K562 (cell line): ENCODE data around the gene DBI. TPM values are rescaled to one million over a fixed set of nuclear protein-coding genes. Genes with fewer than 3 reads are reported as not detected.

Experiments used
- ATAC-seq: fragments of 200-7000 bp; cut with Tn5 transposase; 3 replicates; pipeline ENCODE4 v1.9.1; 2020; ENCODE audit warnings: moderate library complexity
- BruUV-seq: library from RNA; stranded (reverse); fragments of 400-500 nt; replicated peaks from 2 replicates; lab custom pipeline; 2021; lab: Mats Ljungman, UMichigan
- CTCF ChIA-PET: fragments of 300-600 bp; formaldehyde crosslinking; extraction: SDS; loops from one replicate; lab custom pipeline; 2021; ENCODE audit warnings: low intra/inter-chr PET ratio; lab: Yijun Ruan, JAX
- POLR2A ChIA-PET: fragments of 300-600, 350-650 bp; sonication (Branson Sonifier 250); formaldehyde crosslinking; extraction: SDS; loops from one replicate; lab custom pipeline; 2021; ENCODE audit warnings: antibody characterized with exemption, inconsistent platforms; lab: Yijun Ruan, JAX
- DNase-seq, 4 experiments: peaks; one replicate each; pipeline versions ENCODE4 v3.0.0 to v3.0.0-alpha.2; 2011 to 2018; ENCODE audit warnings: low spot score in 3 of 4, mixed read lengths in 3 of 4; ENCODE audit errors: extremely low read depth in 1 of 4
- FAIRE-seq: peaks from 2 replicates; lab custom pipeline; 2011; peaks lifted over from hg19 to GRCh38; lab: Jason Lieb, UNC
- H2AFZ ChIP-seq: 2 replicates; pipeline ENCODE4 v1.6.0; 2011; ENCODE audit warnings: low read depth, low read length, control low read depth, inconsistent platforms
- H3K27ac ChIP-seq: fragments of 200-600 bp; 3 replicates; pipeline ENCODE4 v1.8.0; 2011; ENCODE audit warnings: low read depth, mild to moderate bottlenecking, control low read depth, inconsistent platforms, low read length, moderate library complexity, mixed read lengths; ENCODE audit errors: extremely low read depth
- H3K27me3 ChIP-seq, 2 experiments: fragments of 300-600 bp in 1 of 2; 2 replicates in 1 of 2; 3 replicates in 1 of 2; pipeline versions ENCODE4 v1.6.0 to v1.8.0; 2011; ENCODE audit warnings: inconsistent platforms in 2 of 2, low read length in 2 of 2, mild to moderate bottlenecking in 1 of 2, mixed read lengths in 1 of 2, moderate library complexity in 1 of 2; ENCODE audit not compliant: control insufficient read depth in 2 of 2, insufficient read depth in 2 of 2
- H3K36me3 ChIP-seq: fragments of 300-600 bp; 3 replicates; pipeline ENCODE4 v1.8.0; 2011; ENCODE audit warnings: mild to moderate bottlenecking, low read length, inconsistent platforms; ENCODE audit not compliant: control insufficient read depth, insufficient read depth
- H3K4me1 ChIP-seq, 2 experiments: fragments of 200-600 bp in 1 of 2; replicated peaks in 1 of 2; 2 replicates in 1 of 2; 3 replicates in 1 of 2; pipeline versions ENCODE4 v1.5.1 to v1.8.0; 2011; ENCODE audit warnings: inconsistent platforms in 2 of 2, low read length in 2 of 2, mild to moderate bottlenecking in 1 of 2, mixed read lengths in 1 of 2, moderate library complexity in 1 of 2; ENCODE audit not compliant: control insufficient read depth in 2 of 2, insufficient read depth in 2 of 2
- H3K4me2 ChIP-seq: 2 replicates; pipeline ENCODE4 v1.6.1; 2011; ENCODE audit warnings: low read length, control low read depth, inconsistent platforms, mixed read lengths; ENCODE audit not compliant: insufficient read depth
- H3K4me3 ChIP-seq: fragments of 200-600 bp; sonication (generic), shearing (Covaris generic); 2 replicates; pipeline ENCODE4 v1.5.1; 2016; ENCODE audit warnings: control low read depth, inconsistent platforms
- H3K79me2 ChIP-seq: fragments of 200-600 bp; 3 replicates; pipeline ENCODE4 v1.8.0; 2011; ENCODE audit warnings: low read length, inconsistent platforms; ENCODE audit not compliant: control insufficient read depth, insufficient read depth
- H3K9ac ChIP-seq, 2 experiments: 2 replicates each; pipeline versions ENCODE4 v1.6.0 to v1.6.1; 2011; ENCODE audit warnings: low read depth in 2 of 2, low read length in 2 of 2, control low read depth in 1 of 2, inconsistent platforms in 1 of 2, mild to moderate bottlenecking in 1 of 2, mixed read lengths in 1 of 2; ENCODE audit not compliant: insufficient read depth in 1 of 2
- H3K9me1 ChIP-seq: one replicate; pipeline ENCODE4 v1.6.0; 2011; ENCODE audit warnings: inconsistent platforms, mild to moderate bottlenecking, low read length, moderate library complexity; ENCODE audit not compliant: control insufficient read depth, insufficient read depth
- H3K9me3 ChIP-seq: replicated peaks from 2 replicates; pipeline ENCODE4 v1.5.1; 2011; ENCODE audit warnings: low read depth, low read length, inconsistent platforms; ENCODE audit not compliant: control insufficient read depth, insufficient read depth
- H4K20me1 ChIP-seq: replicated peaks from 2 replicates; pipeline ENCODE4 v1.6.1; 2011; ENCODE audit warnings: low read length, inconsistent platforms, mixed read lengths; ENCODE audit not compliant: control insufficient read depth, insufficient read depth
- BACH1 ChIP-seq: fragments of 200-800 bp; sonication (Bioruptor generic); IDR thresholded peaks from 2 replicates; pipeline ENCODE4 v1.6.1; 2016; ENCODE audit warnings: missing genetic modification characterization, missing compliant biosample characterization
- ELF1 ChIP-seq: fragments of 200-800 bp; sonication (Bioruptor generic); IDR thresholded peaks from 2 replicates; pipeline ENCODE4 v1.6.1; 2016; ENCODE audit warnings: missing genetic modification characterization, missing compliant biosample characterization
- FOSL1 ChIP-seq: fragments of 200-800 bp; sonication (Bioruptor generic); conservative IDR thresholded peaks from 2 replicates; pipeline ENCODE4 v1.6.1; 2016; ENCODE audit warnings: missing genetic modification characterization, missing compliant biosample characterization
- FOXJ3 ChIP-seq: sonication (generic); formaldehyde crosslinking; IDR thresholded peaks from 2 replicates; pipeline ENCODE4 v1.4.0; 2020; ENCODE audit warnings: mild to moderate bottlenecking, missing genetic modification reagents
- GTF2B ChIP-seq: IDR thresholded peaks from 2 replicates; pipeline ENCODE4 v1.6.1; 2011; ENCODE audit not compliant: insufficient read length; ENCODE audit errors: extremely low read depth
- HEY1 ChIP-seq: fragments of 250-450 bp; sonication (Bioruptor Pico); IDR thresholded peaks from 2 replicates; pipeline ENCODE4 v1.5.0; 2020; ENCODE audit warnings: mild to moderate bottlenecking, moderate library complexity, borderline replicate concordance
- MTA3 ChIP-seq: fragments of 450-650 bp; formaldehyde crosslinking; IDR thresholded peaks from 2 replicates; pipeline ENCODE4 v1.6.1; 2017; ENCODE audit warnings: mild to moderate bottlenecking, borderline replicate concordance
- MYBL2 ChIP-seq, 2 experiments: fragments of 450-650 bp in 1 of 2; sonication (generic) in 1 of 2; formaldehyde crosslinking in 1 of 2; IDR thresholded peaks; 2 replicates each; pipeline versions ENCODE4 v1.6.1 to v1.8.1; 2017 to 2022; ENCODE audit warnings: borderline replicate concordance in 1 of 2, inconsistent platforms in 1 of 2, low read depth in 1 of 2, mild to moderate bottlenecking in 1 of 2, missing genetic modification reagents in 1 of 2, moderate library complexity in 1 of 2
- NCOA4 ChIP-seq: fragments of 450-650 bp; IDR thresholded peaks from 2 replicates; pipeline ENCODE4 v1.6.1; 2018; ENCODE audit warnings: mild to moderate bottlenecking; ENCODE audit not compliant: partially characterized antibody
- NR2C1 ChIP-seq, 2 experiments: fragments of 450-650 bp; IDR thresholded peaks; 2 replicates each; pipeline ENCODE4 v1.6.1; 2017; ENCODE audit warnings: mild to moderate bottlenecking in 2 of 2, antibody characterized with exemption in 1 of 2, inconsistent platforms in 1 of 2, missing compliant biosample characterization in 1 of 2, missing genetic modification characterization in 1 of 2
- NR2F6 ChIP-seq: fragments of 450-650 bp; formaldehyde crosslinking; IDR thresholded peaks from 2 replicates; pipeline ENCODE4 v1.4.0; 2020; ENCODE audit warnings: mild to moderate bottlenecking
- POLR2AphosphoS2 ChIP-seq: IDR thresholded peaks from 2 replicates; pipeline ENCODE4 v1.6.1; 2012; ENCODE audit warnings: low read length, improper control_type of control experiment
- POLR2B ChIP-seq: fragments of 450-650 bp; IDR thresholded peaks from 2 replicates; pipeline ENCODE4 v1.6.1; 2018; ENCODE audit warnings: low read depth; ENCODE audit not compliant: partially characterized antibody
- TARDBP ChIP-seq: fragments of 450-650 bp; IDR thresholded peaks from 2 replicates; pipeline ENCODE4 v1.6.1; 2016
- ZBTB7A ChIP-seq: IDR thresholded peaks from 2 replicates; pipeline ENCODE4 v1.6.1; 2011; ENCODE audit warnings: low read depth, mild to moderate bottlenecking, low read length, moderate library complexity, borderline replicate concordance; ENCODE audit not compliant: control insufficient read depth
- ZC3H8 ChIP-seq: fragments of 450-650 bp; IDR thresholded peaks from 2 replicates; pipeline ENCODE4 v1.6.1; 2017
- ZNF507 ChIP-seq: conservative IDR thresholded peaks from 2 replicates; pipeline ENCODE4 v1.6.1; 2017; ENCODE audit warnings: missing genetic modification characterization, missing compliant biosample characterization
- ZNF76 ChIP-seq: fragments of 250-450 bp; sonication (Bioruptor Pico); IDR thresholded peaks from 2 replicates; pipeline ENCODE4 v1.4.0; 2020; ENCODE audit warnings: mild to moderate bottlenecking, moderate library complexity, borderline replicate concordance
- ZNF764 ChIP-seq: fragments of 250-450 bp; sonication (Bioruptor Pico); IDR thresholded peaks from 2 replicates; pipeline ENCODE4 v1.4.0; 2020; ENCODE audit warnings: low read depth, mild to moderate bottlenecking, moderate library complexity
- ZNF778 ChIP-seq: fragments of 450-650 bp; formaldehyde crosslinking; IDR thresholded peaks from 2 replicates; pipeline ENCODE4 v1.4.0; 2020; ENCODE audit warnings: mild to moderate bottlenecking, moderate library complexity
- WGBS: fragments of 100-300 bp; shearing (Covaris generic); methylation state at CpG from one replicate; pipeline ENCODE4 v1.1.6; 2016; ENCODE audit warnings: low coverage, mixed read lengths; ENCODE audit not compliant: insufficient coverage; ENCODE audit errors: missing lambda C conversion rate; 5-methylcytosine and 5-hydroxymethylcytosine counted together
- in situ Hi-C: fragments of 300-500 bp; cut with MboI; formaldehyde crosslinking; loops from 4 replicates; pipeline ENCODE4 v1.15.0; 2018; ENCODE audit warnings: inconsistent platforms, mixed read lengths
- intact Hi-C: fragments of 100-400 bp; cut with micrococcal nuclease; formaldehyde crosslinking; loops from 2 replicates; pipeline ENCODE4 v1.14.2; 2022
- polyA plus RNA-seq, 8 experiments: library from polyadenylated mRNA; depleted of rRNA in 4 of 8; stranded (reverse) in 5 of 8; unstranded in 3 of 8; fragments of >200 nt; fragmentation: Nextera tagmentation in 2 of 8; fragmentation: Illumina TruSeq in 1 of 8; extraction: Ambion mirVana in 2 of 8; extraction: Trizol in 1 of 8; gene quantifications; 2 replicates each; pipeline versions ENCODE4 v1.2.1 to v1.2.3, GENCODE V29; 2011 to 2014; ENCODE audit warnings: inconsistent platforms in 1 of 8, missing spikeins in 1 of 8
- total RNA-seq, 7 experiments: library from RNA; depleted of rRNA in 6 of 7; stranded (reverse); fragments of >200 nt in 6 of 7; fragmentation: Illumina TruSeq in 2 of 7; extraction: Trizol in 2 of 7; gene quantifications; 2 replicates each; pipeline versions ENCODE4 v1.2.1 to v1.2.3, GENCODE V29; 2011 to 2021; ENCODE audit warnings: low replicate concordance in 1 of 7
- TF ChIP-seq, protein P1 (sequence below): sonication (generic); formaldehyde crosslinking; IDR thresholded peaks from 2 replicates; pipeline ENCODE4 v1.8.1; 2023; ENCODE audit warnings: mild to moderate bottlenecking, missing genetic modification reagents

The DBI gene
- total and polyA plus RNA-seq, 9 of the 15 experiments (the other 6 are each of a cell fraction or from before 2014, with no cell fraction given): 55.8 to 443 (median 194) TPM

GRCh38 chr2:119414894-119415293 is 48.1 kb downstream of the DBI start (continued):
- TF ChIP-seq, protein P1, sequence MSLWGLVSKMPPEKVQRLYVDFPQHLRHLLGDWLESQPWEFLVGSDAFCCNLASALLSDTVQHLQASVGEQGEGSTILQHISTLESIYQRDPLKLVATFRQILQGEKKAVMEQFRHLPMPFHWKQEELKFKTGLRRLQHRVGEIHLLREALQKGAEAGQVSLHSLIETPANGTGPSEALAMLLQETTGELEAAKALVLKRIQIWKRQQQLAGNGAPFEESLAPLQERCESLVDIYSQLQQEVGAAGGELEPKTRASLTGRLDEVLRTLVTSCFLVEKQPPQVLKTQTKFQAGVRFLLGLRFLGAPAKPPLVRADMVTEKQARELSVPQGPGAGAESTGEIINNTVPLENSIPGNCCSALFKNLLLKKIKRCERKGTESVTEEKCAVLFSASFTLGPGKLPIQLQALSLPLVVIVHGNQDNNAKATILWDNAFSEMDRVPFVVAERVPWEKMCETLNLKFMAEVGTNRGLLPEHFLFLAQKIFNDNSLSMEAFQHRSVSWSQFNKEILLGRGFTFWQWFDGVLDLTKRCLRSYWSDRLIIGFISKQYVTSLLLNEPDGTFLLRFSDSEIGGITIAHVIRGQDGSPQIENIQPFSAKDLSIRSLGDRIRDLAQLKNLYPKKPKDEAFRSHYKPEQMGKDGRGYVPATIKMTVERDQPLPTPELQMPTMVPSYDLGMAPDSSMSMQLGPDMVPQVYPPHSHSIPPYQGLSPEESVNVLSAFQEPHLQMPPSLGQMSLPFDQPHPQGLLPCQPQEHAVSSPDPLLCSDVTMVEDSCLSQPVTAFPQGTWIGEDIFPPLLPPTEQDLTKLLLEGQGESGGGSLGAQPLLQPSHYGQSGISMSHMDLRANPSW (CRISPR knock-in tag): no peak
- TF ChIP-seq GTF2B (no peak), ZNF76 (CRISPR knock-in tag) (no peak), NR2F6 (CRISPR knock-in tag) (no peak), ZBTB7A (no peak), FOSL1 (tag) (no peak), NCOA4 (no peak)

DNA sequence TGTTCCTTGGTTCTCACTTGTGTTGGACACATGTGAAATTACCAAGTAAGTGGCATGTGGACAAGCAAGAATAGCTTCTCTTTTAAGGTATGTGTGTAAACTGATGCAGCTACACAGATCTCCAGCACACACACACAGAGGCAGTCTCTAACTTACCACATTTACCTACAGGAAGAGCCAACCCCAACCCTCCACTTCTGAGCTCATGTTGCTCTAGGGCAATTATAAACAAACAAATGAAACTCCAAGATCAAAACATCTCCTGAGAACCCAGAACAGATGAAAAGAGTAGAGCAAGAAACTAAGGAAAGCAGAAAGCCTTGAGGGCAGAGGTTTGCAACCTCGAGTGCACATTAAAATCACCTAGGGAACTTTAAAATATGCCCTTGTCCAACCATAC is 48.9 kb downstream of the DBI start:
- Histone ChIP-seq H3K27ac (no peak overlapping the region), H3K4me1 (no peaks in the 10 kb centered on the region), H2AFZ (no peak overlapping the region), H3K4me3 (no peak overlapping the region), H3K79me2 (no peaks in the 10 kb centered on the region), H3K36me3 (no peaks in the 10 kb centered on the region), H3K9ac (no peak overlapping the region), H4K20me1 (no peaks in the 10 kb centered on the region), H3K9me3 (no peaks in the 10 kb centered on the region), H3K9me1 (no peaks in the 10 kb centered on the region), H3K27me3 (peaks cover 4 to 9% of the 10 kb centered on the region in 2 experiments; a peak in 3 of 5 replicates), H3K4me2 (no peak overlapping the region)
- no peak for FAIRE-seq
- BruUV-seq: no TSS peak
- no peak for DNase-seq
- ChIA-PET POLR2A (interaction anchor here (0.6 kb wide), 1 partner anchor 14 kb away, joined by 5 read pairs; no protein-coding TSS in a partner anchor), CTCF (no interaction called here)
- intact Hi-C loops (no loop called here), in situ Hi-C loops (no loop called here)
- 0% methylated on average over 1 of the region's 1 CpG for WGBS
- no peak for ATAC-seq
- TF ChIP-seq BACH1 (tag) (no peak), ZC3H8 (no peak), ELF1 (tag) (no peak), TARDBP (no peak), NR2C1 (IDR thresholded peaks at IDR 0.05) (no peak), NR2C1 (tag; IDR thresholded peaks at IDR 0.05) (no peak), POLR2B (no peak), ZNF764 (CRISPR knock-in tag) (no peak), ZNF507 (tag) (no peak), MTA3 (no peak), MYBL2 (IDR thresholded peaks at IDR 0.05; ENCODE audit: low read depth) (no peak), MYBL2 (CRISPR knock-in tag; IDR thresholded peaks at IDR 0.05; ENCODE audit: borderline replicate concordance) (no peak), POLR2AphosphoS2 (no peak), ZNF778 (no peak), HEY1 (no peak), FOXJ3 (CRISPR knock-in tag) (no peak)
